HG02970 (cell line): ENCODE results near the gene FRAT1.

Source experiments
- ATAC-seq: cut with Tn5 transposase; IDR thresholded peaks from one replicate; pipeline ENCODE4 v1.9.1; 2021; ENCODE audit warnings: mild to moderate bottlenecking, moderate library complexity, moderate number of reproducible peaks; ENCODE audit not compliant: unreplicated experiment, low FRiP score

Gene FRAT1

DNA sequence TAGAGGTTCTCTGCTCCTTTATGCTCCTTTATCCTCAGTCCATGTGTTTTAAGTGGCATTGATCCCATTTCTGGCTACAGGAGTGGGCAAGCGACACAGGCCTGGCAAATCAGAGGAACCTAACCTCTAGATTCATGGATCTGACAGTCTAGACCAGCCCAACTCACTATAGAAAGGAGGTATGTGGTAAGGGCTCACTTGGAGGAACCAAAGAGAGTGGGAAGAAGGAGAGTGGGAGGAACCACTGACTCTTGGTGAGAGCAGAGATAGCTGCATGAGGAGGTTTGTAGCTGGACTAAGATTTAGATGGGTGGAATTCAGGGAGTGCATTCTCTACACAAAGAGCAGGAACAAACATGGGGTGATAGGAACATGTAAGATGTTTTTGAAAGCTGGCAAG lies 11.6 kb upstream of the FRAT1 start:
- ATAC-seq: no peak

DNA sequence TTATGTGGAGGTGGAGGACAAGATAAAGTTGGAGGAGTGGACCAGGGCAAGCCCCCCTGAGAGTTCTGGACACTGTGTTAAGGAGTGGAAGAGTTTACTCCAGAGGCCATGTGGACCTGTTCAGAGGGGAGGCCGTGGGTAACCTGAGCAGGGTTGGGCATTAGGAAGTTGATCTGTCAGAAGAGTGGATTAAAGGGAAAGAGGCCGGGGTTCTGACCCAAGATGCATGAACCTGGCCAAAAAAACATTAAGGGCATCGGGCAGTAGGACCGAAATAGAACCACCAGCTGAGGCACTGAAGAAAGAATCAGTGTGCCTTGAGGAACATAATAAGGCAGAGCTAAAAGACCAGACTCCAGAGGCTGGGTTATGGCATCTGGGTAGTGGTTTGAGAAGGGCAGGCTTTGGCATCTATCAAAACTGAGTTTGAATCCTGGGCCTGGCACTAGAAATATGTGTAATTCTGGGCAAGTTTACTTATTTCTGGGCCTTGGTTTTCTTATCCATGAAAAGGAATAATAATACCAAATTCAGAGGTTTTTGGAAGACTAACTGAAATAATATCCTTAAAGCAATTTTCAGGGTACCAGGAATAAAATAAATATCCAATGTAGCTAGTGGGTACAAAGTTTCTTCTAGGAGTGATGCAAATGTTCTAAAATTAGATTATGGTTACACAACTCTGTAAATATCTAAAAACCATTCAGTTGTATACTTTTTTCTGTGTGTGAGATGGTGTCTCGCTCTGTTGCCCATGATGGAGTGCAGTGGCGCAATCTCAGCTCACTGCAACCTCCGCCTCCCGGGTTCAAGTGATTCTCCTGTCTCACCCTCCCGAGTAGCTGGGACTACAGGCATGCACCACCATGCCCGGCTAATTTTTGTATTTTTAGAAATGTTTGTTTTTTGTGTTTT lies 10.9 kb upstream of the FRAT1 start:
- no peak for ATAC-seq

GRCh38 chr10:97311111-97311626 lies 7.9 kb upstream of the FRAT1 start:
- ATAC-seq: no peak

DNA sequence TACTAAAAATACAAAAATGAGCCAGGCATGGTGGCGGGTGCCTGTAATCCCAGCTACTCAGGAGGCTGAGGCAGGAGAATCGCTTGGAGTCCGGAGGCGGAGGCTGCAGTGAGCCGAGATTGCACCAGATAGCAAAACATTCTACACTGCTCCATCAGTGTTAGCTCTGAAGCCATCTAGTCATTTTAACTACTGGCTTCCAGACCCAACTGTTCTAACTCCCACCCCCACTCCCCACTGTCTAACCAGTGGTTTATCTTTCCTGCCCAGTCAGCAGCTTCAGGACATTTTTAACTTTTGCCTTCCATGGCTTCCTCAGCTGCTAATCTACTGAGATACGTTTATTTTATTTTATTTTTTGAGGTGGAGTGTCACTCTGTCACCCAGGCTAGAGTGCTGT lies 6.2 kb upstream of the FRAT1 start:
- no peak for ATAC-seq

GRCh38 chr10:97314671-97315070 lies 4.4 kb upstream of the FRAT1 start:
- no peak for ATAC-seq

DNA sequence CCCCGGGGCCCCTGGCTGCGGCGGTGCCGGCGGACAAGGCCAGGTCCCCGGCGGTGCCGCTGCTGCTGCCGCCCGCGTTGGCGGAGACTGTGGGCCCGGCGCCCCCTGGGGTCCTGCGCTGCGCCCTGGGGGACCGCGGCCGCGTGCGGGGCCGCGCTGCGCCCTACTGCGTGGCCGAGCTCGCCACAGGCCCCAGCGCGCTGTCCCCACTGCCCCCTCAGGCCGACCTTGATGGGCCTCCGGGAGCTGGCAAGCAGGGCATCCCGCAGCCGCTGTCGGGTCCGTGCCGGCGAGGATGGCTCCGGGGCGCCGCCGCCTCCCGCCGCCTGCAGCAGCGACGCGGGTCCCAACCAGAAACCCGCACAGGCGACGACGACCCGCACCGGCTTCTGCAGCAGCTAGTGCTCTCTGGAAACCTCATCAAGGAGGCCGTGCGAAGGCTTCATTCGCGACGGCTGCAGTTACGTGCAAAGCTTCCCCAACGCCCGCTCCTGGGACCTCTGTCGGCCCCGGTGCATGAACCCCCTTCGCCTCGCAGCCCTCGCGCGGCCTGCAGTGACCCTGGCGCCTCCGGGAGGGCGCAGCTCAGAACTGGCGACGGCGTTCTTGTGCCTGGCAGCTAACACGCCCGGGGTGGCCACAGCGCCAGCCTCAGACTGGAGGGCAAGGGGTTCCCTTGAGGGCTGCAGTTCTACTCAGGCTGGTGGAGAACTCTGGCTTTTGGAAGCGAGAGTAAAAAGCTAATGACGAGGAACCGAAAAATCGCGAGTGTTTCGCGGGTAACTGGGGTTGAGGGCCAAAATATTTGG lies 804 bp downstream of the FRAT1 start:
- peak; percentile 24 for ATAC-seq

- ATAC-seq: no peak
Observed at GRCh38 chr10:97320480-97321031, 1.5 kb downstream of the FRAT1 start.

DNA sequence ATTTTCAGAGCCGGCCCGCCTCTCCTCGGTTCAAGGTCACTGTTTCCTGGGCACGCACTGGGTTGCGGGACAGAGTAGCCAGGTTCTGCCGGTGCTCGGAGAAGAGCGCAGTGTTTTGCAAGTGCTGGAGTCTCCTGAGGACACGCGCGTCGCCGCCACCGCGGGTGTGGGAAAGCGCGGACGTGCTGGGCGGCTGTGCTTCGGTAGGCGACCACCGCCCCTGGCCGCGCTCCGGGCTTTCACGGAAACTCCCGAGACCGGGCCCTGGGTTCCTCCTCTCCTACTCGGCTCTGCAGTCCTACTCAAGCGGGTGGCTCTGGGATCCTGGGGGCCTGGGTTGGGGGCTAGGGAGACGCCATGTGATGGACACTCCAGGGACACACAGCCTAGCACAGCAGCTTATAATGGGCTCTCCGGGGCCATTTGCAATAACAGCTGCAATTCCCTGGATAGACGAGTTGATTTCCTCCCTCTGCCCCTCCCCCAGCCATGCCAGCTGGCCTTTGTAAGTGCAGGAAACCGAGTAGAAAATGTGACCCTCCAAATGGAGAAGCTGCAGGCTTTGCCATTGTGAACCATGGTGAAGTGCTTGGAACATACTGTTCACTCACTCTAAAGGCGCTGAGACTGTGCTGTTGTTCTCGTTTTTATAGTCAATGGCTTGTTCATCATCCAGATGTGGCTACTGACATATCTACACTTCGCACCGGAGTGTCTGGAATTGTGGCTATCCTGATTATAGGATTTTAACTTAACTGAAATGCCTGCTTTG lies 2.1 kb downstream of the FRAT1 start:
- ATAC-seq: no peak

- ATAC-seq: no peak
Observed at GRCh38 chr10:97321804-97322190, 2.7 kb downstream of the FRAT1 start.

- no peak for ATAC-seq
Observed at GRCh38 chr10:97323501-97323900, 4.4 kb downstream of the FRAT1 start.

DNA sequence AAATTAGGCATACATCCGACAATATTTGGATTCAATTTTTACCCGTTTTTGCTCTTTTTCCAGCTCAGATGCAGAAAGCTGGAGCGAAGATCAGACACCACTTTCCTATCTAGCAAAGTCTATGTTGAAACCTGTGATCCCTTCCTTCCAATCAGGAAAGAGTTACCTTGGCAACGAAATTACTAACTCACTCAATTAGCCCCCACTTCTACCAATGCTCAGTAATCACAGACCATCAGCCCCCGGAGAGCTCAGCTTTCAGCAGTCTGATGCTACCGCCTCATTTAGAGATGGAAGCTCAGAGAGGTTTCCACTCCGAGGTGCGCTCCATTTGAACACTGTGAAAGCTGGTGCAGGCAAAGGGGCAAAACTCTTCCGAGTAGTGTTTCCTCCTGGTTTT lies 6.7 kb downstream of the FRAT1 start:
- ATAC-seq: no peak

GRCh38 chr10:97327348-97328294 lies 8.6 kb downstream of the FRAT1 start:
- ATAC-seq: no peak

DNA sequence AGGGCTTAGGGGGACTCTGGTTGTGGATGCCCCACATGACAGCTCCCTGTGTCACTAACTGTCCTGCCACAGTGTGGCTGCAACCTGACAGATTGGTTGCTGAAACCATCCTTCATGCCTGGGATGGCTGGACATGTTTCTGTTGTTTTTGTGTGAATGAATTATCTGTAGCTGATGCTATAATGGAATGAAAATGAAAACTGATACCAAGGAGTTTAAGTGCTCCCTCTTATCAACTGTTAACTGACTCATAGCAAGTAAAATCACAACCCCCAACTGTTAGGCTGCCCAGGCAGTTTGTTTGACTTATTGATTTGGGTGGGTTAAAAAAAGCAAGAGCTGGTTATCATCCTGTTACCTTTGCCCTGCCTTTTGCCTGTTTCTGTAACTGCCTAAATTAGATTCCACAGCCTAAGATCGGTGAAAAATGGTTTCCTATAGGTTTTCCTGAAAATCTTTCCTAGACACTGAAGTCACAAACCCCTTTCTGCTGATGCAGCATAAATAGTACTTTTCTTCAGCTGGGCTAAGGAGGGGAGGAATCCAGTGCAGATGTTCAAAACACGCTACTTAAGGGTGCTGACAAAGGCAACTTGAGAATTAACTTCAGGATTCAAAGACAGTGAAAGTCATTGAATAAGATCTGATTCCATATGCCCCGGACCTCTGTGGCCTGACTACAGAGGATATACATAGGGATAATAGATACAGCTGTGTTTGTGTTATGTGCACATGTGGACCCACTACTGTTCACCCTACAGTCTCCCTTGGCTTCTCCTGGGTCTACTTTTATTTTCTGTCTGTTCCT lies 9.8 kb downstream of the FRAT1 start:
- ATAC-seq: no peak

GRCh38 chr10:97329766-97330165 lies 10.7 kb downstream of the FRAT1 start:
- no peak for ATAC-seq

DNA sequence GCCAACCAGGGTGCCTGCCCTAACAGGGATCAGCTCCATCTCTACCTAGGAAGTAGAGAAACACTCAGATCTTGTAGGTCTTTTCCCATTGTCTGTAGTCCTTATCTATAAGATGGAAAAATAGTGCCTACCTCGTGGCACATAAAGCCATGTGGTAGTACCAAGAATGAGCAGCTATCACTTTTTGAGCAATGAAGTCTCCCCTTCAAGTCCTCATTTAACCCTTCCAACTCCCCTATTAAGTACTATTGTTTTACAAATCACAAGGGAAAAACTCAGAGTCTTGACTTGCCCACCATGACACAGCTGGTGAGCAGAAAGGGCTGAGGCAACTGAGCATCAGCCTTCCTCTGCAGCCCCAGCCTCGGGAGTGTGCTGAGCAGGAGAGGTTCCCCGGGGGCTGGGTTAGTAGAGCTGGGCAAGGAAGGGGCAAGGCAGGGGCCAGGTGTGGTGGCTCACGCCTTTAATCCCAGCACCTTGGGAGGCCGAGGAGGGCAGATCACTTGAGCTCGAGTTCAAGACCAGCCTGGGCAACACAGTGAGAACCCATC lies 12.2 kb downstream of the FRAT1 start:
- ATAC-seq: no peak

GRCh38 chr10:97332591-97333350 lies 13.7 kb downstream of the FRAT1 start:
- ATAC-seq: no peak

DNA sequence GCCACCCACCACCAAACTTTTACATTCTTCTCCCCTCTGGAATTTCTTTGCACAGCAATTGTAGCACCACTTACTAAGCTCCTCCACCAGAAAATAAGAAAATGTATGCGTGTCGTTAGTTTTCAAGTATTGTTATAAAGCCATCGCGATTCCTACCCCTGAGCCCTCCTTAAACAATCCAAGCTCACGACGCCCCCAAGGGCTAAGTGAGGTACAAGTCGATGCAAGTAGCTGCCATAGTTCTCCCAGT lies 14.2 kb downstream of the FRAT1 start:
- ATAC-seq: no peak
